Measurements from ENCODE around the gene ENAM. TPM values are rescaled to one million over a fixed set of nuclear protein-coding genes. Genes with fewer than 3 reads are reported as not detected.

The ENAM gene
- 0.05 and 0.14 TPM in 2 replicates for polyA plus RNA-seq (2011; rRNA removed)
- 0.04 TPM in 1 of 2 replicates, not detected in the other for polyA minus RNA-seq (2011; rRNA and poly(A)+ RNA removed)

- DNase-seq (ENCODE audit: low read depth, low spot score) = no peak
- Histone ChIP-seq H3K4me3 (ENCODE audit: low read depth, low read length) (no peak within 1 kb of the TSS), H3K27me3 (ENCODE audit: control insufficient read depth, insufficient read depth, low read length) (no peaks in the 10 kb centered on the region), H3K9me3 (ENCODE audit: control insufficient read depth, insufficient read depth, low read length) (no peaks in the 10 kb centered on the region), H3K27ac (ENCODE audit: low read depth, low read length) (no peak within 1 kb of the TSS)
- ChIA-PET POLR2A (no interaction called here), CTCF (interaction anchor here (2.8 kb wide), 1 partner anchor 24 kb away, joined by 12 read pairs; no protein-coding TSS in a partner anchor)
- TF ChIP-seq CTCF (IDR thresholded peaks at IDR 0.05; ENCODE audit: low read depth, low read length) = no peak
Measured at GRCh38 chr4:70628444-70628843, at the start of gene ENAM. TSS of gene ENAM (plus strand) at chr4:70628744. CDS start at chr4:70629501, 757 bp downstream.

GRCh38 chr4:70581980-70582379, 46.6 kb upstream of the ENAM start:
- CTCF ChIA-PET = interaction anchor here (0.9 kb wide), 1 partner anchor 23 kb away, joined by 3 read pairs; no protein-coding TSS in a partner anchor

GRCh38 chr4:70583952-70584834, 44.4 kb upstream of the ENAM start:
- CTCF ChIA-PET = interaction anchor here (0.6 kb wide), 1 partner anchor 426 kb away, joined by 6 read pairs; no protein-coding TSS in a partner anchor

More at GRCh38 chr4:70581980-70582379, 46.6 kb upstream of the ENAM start:
- POLR2A ChIA-PET = no interaction called here
- Histone ChIP-seq H3K9me3 (ENCODE audit: control insufficient read depth, insufficient read depth, low read length) (no peaks in the 10 kb centered on the region), H3K4me3 (ENCODE audit: low read depth, low read length) (no peak overlapping the region), H3K27me3 (ENCODE audit: control insufficient read depth, insufficient read depth, low read length) (peaks cover 5% of the 10 kb centered on the region), H3K27ac (ENCODE audit: low read depth, low read length) (no peak overlapping the region)
- TF ChIP-seq CTCF (IDR thresholded peaks at IDR 0.05; ENCODE audit: low read depth, low read length) = no peak
- DNase-seq (ENCODE audit: low read depth, low spot score) = no peak

GRCh38 chr4:70586841-70587240, 41.7 kb upstream of the ENAM start:
- Histone ChIP-seq H3K4me3 (ENCODE audit: low read depth, low read length) (no peak overlapping the region), H3K27ac (ENCODE audit: low read depth, low read length) (no peak overlapping the region), H3K9me3 (ENCODE audit: control insufficient read depth, insufficient read depth, low read length) (no peaks in the 10 kb centered on the region), H3K27me3 (ENCODE audit: control insufficient read depth, insufficient read depth, low read length) (peaks cover 5% of the 10 kb centered on the region)
- POLR2A ChIA-PET = no interaction called here
- CTCF ChIA-PET = no interaction called here
- DNase-seq (ENCODE audit: low read depth, low spot score) = no peak
- no peak for TF ChIP-seq CTCF (IDR thresholded peaks at IDR 0.05; ENCODE audit: low read depth, low read length)

More at GRCh38 chr4:70583952-70584834, 44.4 kb upstream of the ENAM start:
- no peaks in the 10 kb centered on the region for H3K9me3 ChIP-seq (ENCODE audit: control insufficient read depth, insufficient read depth, low read length)
- no peak for DNase-seq (ENCODE audit: low read depth, low spot score)
- POLR2A ChIA-PET = no interaction called here
- no peak for TF ChIP-seq CTCF (IDR thresholded peaks at IDR 0.05; ENCODE audit: low read depth, low read length)
- peaks cover 2% of the 10 kb centered on the region for H3K27me3 ChIP-seq (ENCODE audit: control insufficient read depth, insufficient read depth, low read length)
- no peak overlapping the region for H3K4me3 ChIP-seq (ENCODE audit: low read depth, low read length)
- no peak overlapping the region for H3K27ac ChIP-seq (ENCODE audit: low read depth, low read length)

- Histone ChIP-seq H3K27me3 (ENCODE audit: control insufficient read depth, insufficient read depth, low read length) (peaks cover 5% of the 10 kb centered on the region), H3K27ac (ENCODE audit: low read depth, low read length) (no peak overlapping the region), H3K4me3 (ENCODE audit: low read depth, low read length) (no peak overlapping the region), H3K9me3 (ENCODE audit: control insufficient read depth, insufficient read depth, low read length) (no peaks in the 10 kb centered on the region)
- no peak for TF ChIP-seq CTCF (IDR thresholded peaks at IDR 0.05; ENCODE audit: low read depth, low read length)
- DNase-seq (ENCODE audit: low read depth, low spot score) = no peak
- ChIA-PET POLR2A (no interaction called here), CTCF (interaction anchor here (0.5 to 1.1 kb wide), 2 partner anchors 30 to 1273 kb away, joined by 3 to 4 read pairs; no protein-coding TSS in a partner anchor)
Measured at GRCh38 chr4:70589785-70590184, 38.8 kb upstream of the ENAM start.
